OCI-LY1 (cell line): Measurements from ENCODE around the gene SRD5A1.

Experiments
- EZH2 ChIP-seq: fragments of 200-600 bp; sonication (generic), shearing (Covaris generic); IDR thresholded peaks from 2 replicates; pipeline ENCODE4 v1.8.0; 2017; ENCODE audit warnings: borderline replicate concordance, mixed run types, mild to moderate bottlenecking, antibody characterized with exemption, low read length, moderate library complexity, mixed read lengths
- TF ChIP-seq, protein P1 (sequence below): fragments of 200-600 bp; sonication (generic), shearing (Covaris generic); IDR thresholded peaks from 2 replicates; pipeline ENCODE4 v1.5.1; 2017; ENCODE audit warnings: mild to moderate bottlenecking, antibody characterized with exemption, low read length, moderate library complexity, mixed read lengths

DNA sequence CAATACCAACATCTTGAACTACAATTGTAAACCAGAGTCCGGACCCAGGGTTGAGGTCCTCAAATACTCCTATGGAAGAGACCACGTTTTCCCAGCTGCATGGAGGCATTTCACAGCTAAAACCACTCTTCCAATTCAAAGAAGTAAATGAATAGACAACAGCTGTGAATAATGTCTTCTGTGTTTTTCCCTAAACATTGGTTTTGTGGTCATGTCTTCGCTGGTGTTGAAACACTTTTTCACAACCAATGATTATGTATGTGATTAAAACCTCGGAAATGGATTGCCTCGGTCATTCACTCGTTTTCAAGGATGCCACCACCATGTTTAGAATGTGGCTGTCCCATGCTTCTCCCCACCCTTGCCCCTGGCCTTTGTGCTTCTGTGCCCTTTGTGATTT lies 70.6 kb downstream of the SRD5A1 start:
- TF ChIP-seq EZH2 = no peak
- TF ChIP-seq, protein P1, sequence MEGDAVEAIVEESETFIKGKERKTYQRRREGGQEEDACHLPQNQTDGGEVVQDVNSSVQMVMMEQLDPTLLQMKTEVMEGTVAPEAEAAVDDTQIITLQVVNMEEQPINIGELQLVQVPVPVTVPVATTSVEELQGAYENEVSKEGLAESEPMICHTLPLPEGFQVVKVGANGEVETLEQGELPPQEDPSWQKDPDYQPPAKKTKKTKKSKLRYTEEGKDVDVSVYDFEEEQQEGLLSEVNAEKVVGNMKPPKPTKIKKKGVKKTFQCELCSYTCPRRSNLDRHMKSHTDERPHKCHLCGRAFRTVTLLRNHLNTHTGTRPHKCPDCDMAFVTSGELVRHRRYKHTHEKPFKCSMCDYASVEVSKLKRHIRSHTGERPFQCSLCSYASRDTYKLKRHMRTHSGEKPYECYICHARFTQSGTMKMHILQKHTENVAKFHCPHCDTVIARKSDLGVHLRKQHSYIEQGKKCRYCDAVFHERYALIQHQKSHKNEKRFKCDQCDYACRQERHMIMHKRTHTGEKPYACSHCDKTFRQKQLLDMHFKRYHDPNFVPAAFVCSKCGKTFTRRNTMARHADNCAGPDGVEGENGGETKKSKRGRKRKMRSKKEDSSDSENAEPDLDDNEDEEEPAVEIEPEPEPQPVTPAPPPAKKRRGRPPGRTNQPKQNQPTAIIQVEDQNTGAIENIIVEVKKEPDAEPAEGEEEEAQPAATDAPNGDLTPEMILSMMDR = no peak
